HFF-Myc (cell line): ENCODE results near the gene ZNF597.

Experiments used
- DNase-seq: peaks from one replicate; pipeline ENCODE4 v3.0.0-alpha.2; 2011; ENCODE audit warnings: low read depth; ENCODE audit errors: extremely low read depth
- H3K4me3 ChIP-seq: replicated peaks from 2 replicates; pipeline ENCODE4 v1.5.1; 2011; ENCODE audit warnings: low read depth, mild to moderate bottlenecking, control low read depth, low read length
- TF ChIP-seq, protein P1 (sequence below): IDR thresholded peaks from 2 replicates; pipeline ENCODE4 v1.5.1; 2012; ENCODE audit warnings: mild to moderate bottlenecking, low read depth, low read length, control low read depth; ENCODE audit errors: missing control alignments

Gene ZNF597

GRCh38 chr16:3486506-3487215, 43.4 kb upstream of the ZNF597 start:
- no peak overlapping the region for H3K4me3 ChIP-seq
- DNase-seq = no peak
- TF ChIP-seq, protein P1, sequence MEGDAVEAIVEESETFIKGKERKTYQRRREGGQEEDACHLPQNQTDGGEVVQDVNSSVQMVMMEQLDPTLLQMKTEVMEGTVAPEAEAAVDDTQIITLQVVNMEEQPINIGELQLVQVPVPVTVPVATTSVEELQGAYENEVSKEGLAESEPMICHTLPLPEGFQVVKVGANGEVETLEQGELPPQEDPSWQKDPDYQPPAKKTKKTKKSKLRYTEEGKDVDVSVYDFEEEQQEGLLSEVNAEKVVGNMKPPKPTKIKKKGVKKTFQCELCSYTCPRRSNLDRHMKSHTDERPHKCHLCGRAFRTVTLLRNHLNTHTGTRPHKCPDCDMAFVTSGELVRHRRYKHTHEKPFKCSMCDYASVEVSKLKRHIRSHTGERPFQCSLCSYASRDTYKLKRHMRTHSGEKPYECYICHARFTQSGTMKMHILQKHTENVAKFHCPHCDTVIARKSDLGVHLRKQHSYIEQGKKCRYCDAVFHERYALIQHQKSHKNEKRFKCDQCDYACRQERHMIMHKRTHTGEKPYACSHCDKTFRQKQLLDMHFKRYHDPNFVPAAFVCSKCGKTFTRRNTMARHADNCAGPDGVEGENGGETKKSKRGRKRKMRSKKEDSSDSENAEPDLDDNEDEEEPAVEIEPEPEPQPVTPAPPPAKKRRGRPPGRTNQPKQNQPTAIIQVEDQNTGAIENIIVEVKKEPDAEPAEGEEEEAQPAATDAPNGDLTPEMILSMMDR = no peak

DNA sequence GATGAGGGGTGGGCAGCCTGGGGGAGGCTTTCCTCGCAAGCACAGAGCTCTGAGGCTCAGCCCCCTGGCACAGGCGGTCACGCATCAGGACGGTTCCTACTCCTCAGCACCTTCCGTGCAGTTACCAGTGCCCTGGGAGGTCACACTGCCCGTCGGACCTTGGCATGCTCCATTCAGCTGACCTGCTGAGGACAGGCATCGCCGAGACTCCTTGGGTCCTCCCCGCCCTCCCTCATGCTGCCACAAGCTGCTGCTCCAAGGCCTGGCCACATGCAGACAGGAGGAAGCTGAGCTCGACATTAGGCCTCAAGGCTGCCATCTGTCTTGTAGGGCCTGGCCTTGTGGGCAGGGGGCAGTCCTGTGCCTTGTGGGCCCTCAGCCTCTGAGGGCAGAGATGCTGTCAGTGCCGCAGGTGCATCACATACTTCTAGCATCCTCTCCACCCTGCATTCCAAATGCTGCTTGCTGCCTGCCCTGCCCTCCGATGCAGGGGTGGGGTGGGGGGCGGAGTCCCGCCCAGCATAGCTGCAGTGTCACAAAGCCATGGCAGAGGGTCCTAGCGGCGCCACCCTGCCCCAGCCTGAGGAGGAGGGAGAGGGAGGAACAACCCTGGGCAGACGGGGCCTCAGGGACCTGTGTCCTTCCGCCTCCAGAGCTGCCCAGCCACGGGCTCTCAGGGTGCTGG, 42.7 kb upstream of the ZNF597 start:
- no peak for DNase-seq
- TF ChIP-seq, protein P1 = no peak
- no peak overlapping the region for H3K4me3 ChIP-seq

DNA sequence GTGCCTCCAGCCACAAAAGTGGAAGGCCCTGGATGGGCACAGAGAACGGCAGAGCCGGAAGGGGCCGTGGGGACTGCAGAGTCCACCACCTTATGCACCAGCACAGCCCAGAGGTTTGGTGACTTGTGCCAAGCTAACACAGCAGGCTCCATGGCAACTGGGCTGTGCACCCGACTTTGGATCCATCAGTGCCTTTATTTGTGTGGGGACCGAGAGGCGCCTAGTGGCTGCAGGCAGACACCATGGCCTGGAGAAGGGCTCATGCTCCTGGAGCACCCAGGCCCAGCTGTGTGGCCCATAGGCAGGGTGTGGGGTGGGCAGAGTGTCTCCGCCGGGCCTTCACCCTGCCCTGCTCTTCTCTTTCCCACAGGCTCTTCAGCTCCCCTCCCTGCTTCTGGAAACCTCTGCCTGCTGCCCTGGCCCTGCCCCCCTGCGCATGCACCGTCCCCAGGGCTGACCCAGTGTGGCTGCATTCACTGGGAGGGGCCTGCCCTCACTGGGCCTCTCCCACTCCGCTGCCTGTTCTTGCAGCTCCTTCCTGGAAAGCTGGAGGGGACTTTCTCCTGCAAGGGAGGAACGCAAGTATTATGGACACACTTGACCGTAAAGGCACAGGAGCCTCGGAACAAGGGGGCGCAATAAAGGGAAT, 41.9 kb upstream of the ZNF597 start:
- DNase-seq = no peak
- H3K4me3 ChIP-seq = no peak overlapping the region
- TF ChIP-seq, protein P1 = no peak

DNA sequence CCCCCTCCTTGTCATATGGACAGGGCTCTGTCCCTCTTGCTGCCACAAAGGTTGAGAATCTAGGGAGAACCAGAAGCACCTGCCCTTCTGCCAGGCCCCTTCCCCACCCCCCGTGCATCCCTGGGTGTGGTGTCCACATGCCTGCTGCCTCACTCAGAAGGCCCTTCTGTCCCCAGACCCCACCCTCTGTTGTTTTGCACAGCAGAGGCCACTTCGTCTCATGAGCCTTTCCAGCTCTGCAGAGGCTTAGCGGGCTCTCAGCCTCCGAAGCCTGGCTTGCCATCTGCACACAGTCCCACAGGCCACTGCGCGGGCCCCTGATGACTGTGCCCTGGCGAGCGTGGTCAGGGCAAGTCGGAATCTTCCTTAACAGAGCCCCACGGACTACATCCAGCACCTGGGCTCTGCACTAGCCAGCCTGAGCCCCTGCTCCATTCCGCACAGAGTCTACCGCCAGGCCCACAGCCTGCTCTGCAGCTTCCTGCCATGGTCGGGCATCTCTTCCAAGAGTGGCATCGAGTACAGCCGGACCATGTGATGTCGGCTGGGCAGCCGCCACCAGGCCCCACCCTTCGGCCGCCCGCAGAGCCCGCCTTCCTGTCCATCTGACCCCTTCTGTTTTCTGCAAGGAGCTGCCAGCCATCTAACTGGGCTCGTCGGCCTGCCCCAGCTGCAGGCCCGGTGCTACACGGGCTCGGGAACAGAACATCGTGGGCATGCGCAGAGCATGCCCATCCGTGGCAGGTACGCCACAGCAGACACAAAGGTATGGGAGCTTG, 41.2 kb upstream of the ZNF597 start:
- no peak overlapping the region for H3K4me3 ChIP-seq
- TF ChIP-seq, protein P1 = no peak
- DNase-seq = no peak

DNA sequence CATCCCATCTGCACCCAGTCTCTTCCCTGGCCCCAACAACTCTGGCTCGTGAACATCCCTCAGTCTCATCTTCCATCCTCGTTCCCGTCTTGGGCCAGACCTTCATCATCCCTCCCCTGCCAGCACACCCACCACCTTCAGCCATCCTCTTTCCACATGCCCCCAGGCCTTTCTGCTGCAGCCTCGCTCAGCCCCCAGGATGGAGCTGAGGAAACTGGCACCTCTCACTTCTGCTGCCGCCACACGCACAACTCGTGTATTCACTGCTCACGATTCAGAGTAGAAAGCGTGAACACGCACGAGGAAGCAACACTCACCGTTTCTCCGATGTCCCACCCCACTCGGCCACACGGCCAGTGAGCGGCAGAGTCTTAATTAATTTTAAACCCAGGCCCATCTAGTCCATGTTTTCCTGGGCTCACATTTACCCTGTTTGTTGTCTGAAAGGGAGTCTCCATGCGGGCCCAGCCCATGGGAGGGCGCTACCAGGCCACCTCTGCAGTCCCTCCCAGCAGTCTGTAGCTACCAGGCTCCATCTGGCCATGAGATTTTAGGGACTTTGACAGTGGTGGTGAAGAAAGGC, 39.4 kb upstream of the ZNF597 start:
- no peak overlapping the region for H3K4me3 ChIP-seq
- no peak for DNase-seq
- TF ChIP-seq, protein P1 = no peak

GRCh38 chr16:3481696-3482658, 38.7 kb upstream of the ZNF597 start:
- TF ChIP-seq, protein P1 = no peak
- no peak overlapping the region for H3K4me3 ChIP-seq
- no peak for DNase-seq
